ENCODE measurements around the gene NANOS1. TPM values are rescaled to one million over a fixed set of nuclear protein-coding genes. Genes with fewer than 3 reads are reported as not detected.

NANOS1 gene
- total RNA-seq, 1 experiment from 2014 or later: 4.6 TPM

GRCh38 chr10:119030421-119031250, 1.1 kb downstream of the NANOS1 start:
- H3K27ac Mint-ChIP-seq (ENCODE audit: unreplicated experiment): peak overlapping the region; percentile 20
- peak overlapping the region; percentile 52 for H3K4me3 Mint-ChIP-seq (ENCODE audit: low read depth, unreplicated experiment)
- CTCF ChIA-PET: interaction anchor here (0.5 kb wide), 1 partner anchor 309 kb away, joined by 3 read pairs; no protein-coding TSS in a partner anchor
- H3K4me1 Mint-ChIP-seq (ENCODE audit: low read depth, unreplicated experiment): peaks cover 33% of the 10 kb centered on the region
- H3K27me3 Mint-ChIP-seq (ENCODE audit: unreplicated experiment): no peaks in the 10 kb centered on the region
- no TSS peak for BruUV-seq (replicated peaks)
- intact Hi-C loops (cut with micrococcal nuclease; ENCODE audit: unreplicated experiment): loop anchor here (5.0 kb wide), 1 partner anchor 463 kb away; no protein-coding TSS in a partner anchor
- DNase-seq: peak; percentile 46
- no peaks in the 10 kb centered on the region for H3K9me3 Mint-ChIP-seq (ENCODE audit: low read depth, unreplicated experiment)
- no peak for TF ChIP-seq CTCF (IDR thresholded peaks at IDR 0.05; ENCODE audit: unreplicated experiment)
- H3K36me3 Mint-ChIP-seq (ENCODE audit: insufficient read depth, unreplicated experiment): peaks cover 45% of the 10 kb centered on the region

GRCh38 chr10:119031496-119032059, 2.1 kb downstream of the NANOS1 start:
- peak overlapping the region; percentile 52 for H3K4me3 Mint-ChIP-seq (ENCODE audit: low read depth, unreplicated experiment)
- no peaks in the 10 kb centered on the region for H3K9me3 Mint-ChIP-seq (ENCODE audit: low read depth, unreplicated experiment)
- DNase-seq: no peak
- peaks cover 54% of the 10 kb centered on the region for H3K36me3 Mint-ChIP-seq (ENCODE audit: insufficient read depth, unreplicated experiment)
- H3K4me1 Mint-ChIP-seq (ENCODE audit: low read depth, unreplicated experiment): peaks cover 24% of the 10 kb centered on the region
- BruUV-seq (replicated peaks): no TSS peak
- intact Hi-C loops (cut with micrococcal nuclease; ENCODE audit: unreplicated experiment): loop anchor here (5.0 kb wide), 1 partner anchor 464 kb away; no protein-coding TSS in a partner anchor
- no peak for TF ChIP-seq CTCF (IDR thresholded peaks at IDR 0.05; ENCODE audit: unreplicated experiment)
- H3K27me3 Mint-ChIP-seq (ENCODE audit: unreplicated experiment): no peaks in the 10 kb centered on the region
- CTCF ChIA-PET: no interaction called here
- peak overlapping the region; percentile 25 for H3K27ac Mint-ChIP-seq (ENCODE audit: unreplicated experiment)

- intact Hi-C loops (cut with micrococcal nuclease; ENCODE audit: unreplicated experiment): no loop called here
- Mint-ChIP-seq H3K4me1 (ENCODE audit: low read depth, unreplicated experiment) (peaks cover 13% of the 10 kb centered on the region), H3K9me3 (ENCODE audit: low read depth, unreplicated experiment) (no peaks in the 10 kb centered on the region), H3K27ac (ENCODE audit: unreplicated experiment) (no peak overlapping the region), H3K36me3 (ENCODE audit: insufficient read depth, unreplicated experiment) (peaks cover 83% of the 10 kb centered on the region), H3K27me3 (ENCODE audit: unreplicated experiment) (no peaks in the 10 kb centered on the region), H3K4me3 (ENCODE audit: low read depth, unreplicated experiment) (no peak overlapping the region)
- TF ChIP-seq CTCF (IDR thresholded peaks at IDR 0.05; ENCODE audit: unreplicated experiment): no peak
- CTCF ChIA-PET: no interaction called here
- BruUV-seq (replicated peaks): no TSS peak
- no peak for DNase-seq
Measured at GRCh38 chr10:119039161-119039560, 9.6 kb downstream of the NANOS1 start.

GRCh38 chr10:119041326-119041725, 11.8 kb downstream of the NANOS1 start:
- Mint-ChIP-seq H3K4me1 (ENCODE audit: low read depth, unreplicated experiment) (peaks cover 8% of the 10 kb centered on the region), H3K9me3 (ENCODE audit: low read depth, unreplicated experiment) (no peaks in the 10 kb centered on the region), H3K27me3 (ENCODE audit: unreplicated experiment) (no peaks in the 10 kb centered on the region), H3K36me3 (ENCODE audit: insufficient read depth, unreplicated experiment) (peaks cover 84% of the 10 kb centered on the region), H3K4me3 (ENCODE audit: low read depth, unreplicated experiment) (no peak overlapping the region), H3K27ac (ENCODE audit: unreplicated experiment) (no peak overlapping the region)
- CTCF ChIA-PET: no interaction called here
- intact Hi-C loops (cut with micrococcal nuclease; ENCODE audit: unreplicated experiment): no loop called here
- BruUV-seq (replicated peaks): no TSS peak
- DNase-seq: no peak
- TF ChIP-seq CTCF (IDR thresholded peaks at IDR 0.05; ENCODE audit: unreplicated experiment): no peak
